MM.1S (cell line): Measurements from ENCODE around the gene SLC39A1.

Experiments
- CTCF ChIP-seq: fragments of 300-600 bp; sonication (generic); IDR thresholded peaks from 2 replicates; pipeline ENCODE4 v1.5.1; 2016; ENCODE audit warnings: antibody characterized with exemption, low read length, mixed read lengths
- EZH2 ChIP-seq: fragments of 300-600 bp; sonication (generic); optimal IDR thresholded peaks from 2 replicates; pipeline ENCODE3; 2017; ENCODE audit warnings: low read depth, mild to moderate bottlenecking, antibody characterized with exemption, low read length, mixed read lengths

GRCh38 chr1:153928791-153929341, 34.5 kb downstream of the SLC39A1 start:
- TF ChIP-seq EZH2 (no peak), CTCF (no peak)
